GF-D8 (cell line): Measurements from ENCODE around the gene GPBAR1.

Experiments
- DNase-seq: peaks from one replicate; lab custom pipeline; 2025; lab: John Stamatoyannopoulos, UW

GPBAR1 gene

GRCh38 chr2:218285604-218286003 is 24.8 kb downstream of the GPBAR1 start:
- no peak for DNase-seq

- DNase-seq = peak; percentile 80
Measured at GRCh38 chr2:218286570-218287459, 26.0 kb downstream of the GPBAR1 start.

- DNase-seq = peak; percentile 22
Measured at GRCh38 chr2:218289639-218290315, 29.0 kb downstream of the GPBAR1 start.

GRCh38 chr2:218290316-218291261 is 29.8 kb downstream of the GPBAR1 start:
- DNase-seq = peak; percentile 43

- peak; percentile 12 for DNase-seq
Measured at GRCh38 chr2:218291318-218292047, 30.7 kb downstream of the GPBAR1 start.

GRCh38 chr2:218292048-218293014 is 31.5 kb downstream of the GPBAR1 start, which contains the start of gene TMBIM1:
Gene TMBIM1, minus strand, starts transcription at chr2:218292503. Its CDS starts 10,362 bp downstream, at chr2:218282141.
- DNase-seq = peak; percentile 38

- DNase-seq = no peak
Measured at GRCh38 chr2:218293715-218294429, 33.1 kb downstream of the GPBAR1 start.

- no peak for DNase-seq
Measured at GRCh38 chr2:218294430-218295022, 33.7 kb downstream of the GPBAR1 start.

- no peak for DNase-seq
Measured at GRCh38 chr2:218295029-218295428, 34.2 kb downstream of the GPBAR1 start.

- DNase-seq = no peak
Measured at GRCh38 chr2:218296200-218296599, 35.4 kb downstream of the GPBAR1 start.

- no peak for DNase-seq
Measured at GRCh38 chr2:218296847-218297246, 36.0 kb downstream of the GPBAR1 start.

GRCh38 chr2:218298314-218298875 is 37.6 kb downstream of the GPBAR1 start:
- no peak for DNase-seq

GRCh38 chr2:218300141-218300540 is 39.3 kb downstream of the GPBAR1 start:
- DNase-seq = no peak

- peak; percentile 76 for DNase-seq
Measured at GRCh38 chr2:218301176-218301819, 40.5 kb downstream of the GPBAR1 start.

- no peak for DNase-seq
Measured at GRCh38 chr2:218305383-218305782, 44.6 kb downstream of the GPBAR1 start.

GRCh38 chr2:218306184-218306920 is 45.5 kb downstream of the GPBAR1 start:
- no peak for DNase-seq

- no peak for DNase-seq
Measured at GRCh38 chr2:218307415-218308090, 46.7 kb downstream of the GPBAR1 start.
